Measurements from ENCODE around the gene DLG2. TPM values are rescaled to one million over a fixed set of nuclear protein-coding genes. Genes with fewer than 3 reads are reported as not detected.

DLG2 gene
- total and polyA plus RNA-seq, 2 of the 8 experiments (the other 6 are each of a cell fraction or from before 2014, with no cell fraction given) = 1.7 to 14.3 TPM

DNA sequence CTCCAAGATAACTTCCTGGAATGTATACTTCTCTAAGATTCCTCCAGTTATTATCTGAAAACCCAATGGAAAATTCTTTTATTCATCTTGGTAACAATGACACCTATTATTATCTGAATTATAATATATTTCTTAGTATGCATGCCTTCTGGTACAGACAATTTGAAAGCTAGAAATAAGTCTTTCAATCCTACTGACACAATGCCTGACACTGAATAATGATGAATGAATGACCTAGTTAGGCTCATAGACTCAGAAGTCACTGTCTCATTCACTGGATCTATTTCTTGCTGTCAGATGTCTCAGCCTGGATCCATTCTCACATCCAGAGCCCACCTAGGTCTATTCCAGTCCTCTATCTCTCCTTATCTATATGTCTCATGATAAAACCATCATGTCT lies 1214.3 kb downstream of the DLG2 start (continued):
- no peak for TF ChIP-seq CHD1 (IDR thresholded peaks at IDR 0.05; ENCODE audit: low read depth, low read length)
- no peak for TF ChIP-seq CBX8 (IDR thresholded peaks at IDR 0.05; ENCODE audit: borderline replicate concordance, low read depth, low read length)
- TF ChIP-seq SUZ12 (IDR thresholded peaks at IDR 0.05; ENCODE audit: low read length) = no peak
- TF ChIP-seq, protein P1, sequence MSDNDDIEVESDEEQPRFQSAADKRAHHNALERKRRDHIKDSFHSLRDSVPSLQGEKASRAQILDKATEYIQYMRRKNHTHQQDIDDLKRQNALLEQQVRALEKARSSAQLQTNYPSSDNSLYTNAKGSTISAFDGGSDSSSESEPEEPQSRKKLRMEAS (IDR thresholded peaks at IDR 0.05) = no peak
